AG04449 (cell line): ENCODE data around the gene MRPL49.

ENCODE experiments used
- CTCF ChIA-PET: fragments of 350-600 bp; formaldehyde crosslinking; extraction: SDS; loops from one replicate; lab custom pipeline; 2021; ENCODE audit warnings: antibody characterized with exemption; lab: Yijun Ruan, JAX
- POLR2A ChIA-PET: fragments of 400-600, 350-600 bp; formaldehyde crosslinking; extraction: SDS; loops from one replicate; lab custom pipeline; 2020; ENCODE audit warnings: antibody characterized with exemption, inconsistent platforms; lab: Yijun Ruan, JAX
- DNase-seq: peaks from one replicate; pipeline ENCODE4 v3.0.0-alpha.2; 2010; ENCODE audit warnings: low read depth, low spot score
- H3K4me3 ChIP-seq: 2 replicates; pipeline ENCODE4 v1.5.1; 2011; ENCODE audit warnings: low read depth, mild to moderate bottlenecking, control low read depth, low read length
- TF ChIP-seq, protein P1 (sequence below): IDR thresholded peaks from one replicate; pipeline ENCODE4 v1.5.1; 2011; ENCODE audit warnings: mild to moderate bottlenecking, moderate library complexity, low read length, control low read depth, inconsistent platforms; ENCODE audit not compliant: insufficient read depth; ENCODE audit errors: missing control alignments

Gene MRPL49

DNA sequence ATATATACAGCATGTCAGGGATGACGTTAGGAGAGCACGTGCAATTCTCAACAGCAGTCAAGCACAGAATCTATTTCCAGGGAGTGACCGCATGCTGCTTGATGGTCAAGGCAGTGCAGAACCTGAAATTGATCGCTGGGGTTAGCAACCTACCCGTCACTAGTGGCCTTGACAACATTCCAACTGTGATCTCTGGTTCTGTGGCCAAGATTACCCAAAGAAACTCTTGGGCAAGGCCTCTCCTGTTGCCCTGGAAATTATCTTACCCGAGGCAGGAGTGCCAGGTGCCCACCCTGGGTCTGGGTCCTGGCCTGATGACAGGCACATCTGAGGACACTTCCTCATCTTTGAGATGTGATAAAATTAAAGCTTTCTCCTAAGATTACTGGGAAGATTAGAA lies 8.3 kb upstream of the MRPL49 start:
- POLR2A ChIA-PET, result interaction anchor here (0.6 kb wide), 1 partner anchor 285 kb away, joined by 3 read pairs; no protein-coding TSS in a partner anchor
- no peak for DNase-seq
- no peak overlapping the region for H3K4me3 ChIP-seq
- TF ChIP-seq, protein P1, sequence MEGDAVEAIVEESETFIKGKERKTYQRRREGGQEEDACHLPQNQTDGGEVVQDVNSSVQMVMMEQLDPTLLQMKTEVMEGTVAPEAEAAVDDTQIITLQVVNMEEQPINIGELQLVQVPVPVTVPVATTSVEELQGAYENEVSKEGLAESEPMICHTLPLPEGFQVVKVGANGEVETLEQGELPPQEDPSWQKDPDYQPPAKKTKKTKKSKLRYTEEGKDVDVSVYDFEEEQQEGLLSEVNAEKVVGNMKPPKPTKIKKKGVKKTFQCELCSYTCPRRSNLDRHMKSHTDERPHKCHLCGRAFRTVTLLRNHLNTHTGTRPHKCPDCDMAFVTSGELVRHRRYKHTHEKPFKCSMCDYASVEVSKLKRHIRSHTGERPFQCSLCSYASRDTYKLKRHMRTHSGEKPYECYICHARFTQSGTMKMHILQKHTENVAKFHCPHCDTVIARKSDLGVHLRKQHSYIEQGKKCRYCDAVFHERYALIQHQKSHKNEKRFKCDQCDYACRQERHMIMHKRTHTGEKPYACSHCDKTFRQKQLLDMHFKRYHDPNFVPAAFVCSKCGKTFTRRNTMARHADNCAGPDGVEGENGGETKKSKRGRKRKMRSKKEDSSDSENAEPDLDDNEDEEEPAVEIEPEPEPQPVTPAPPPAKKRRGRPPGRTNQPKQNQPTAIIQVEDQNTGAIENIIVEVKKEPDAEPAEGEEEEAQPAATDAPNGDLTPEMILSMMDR, result no peak
- CTCF ChIA-PET, result interaction anchor here (1.1 to 7.0 kb wide), 12 partner anchors 6 to 310 kb away, joined by 3 to 169 read pairs (median 4); partner anchors contain the start of genes ARL2, FAU, MRPL49 and VPS51

DNA sequence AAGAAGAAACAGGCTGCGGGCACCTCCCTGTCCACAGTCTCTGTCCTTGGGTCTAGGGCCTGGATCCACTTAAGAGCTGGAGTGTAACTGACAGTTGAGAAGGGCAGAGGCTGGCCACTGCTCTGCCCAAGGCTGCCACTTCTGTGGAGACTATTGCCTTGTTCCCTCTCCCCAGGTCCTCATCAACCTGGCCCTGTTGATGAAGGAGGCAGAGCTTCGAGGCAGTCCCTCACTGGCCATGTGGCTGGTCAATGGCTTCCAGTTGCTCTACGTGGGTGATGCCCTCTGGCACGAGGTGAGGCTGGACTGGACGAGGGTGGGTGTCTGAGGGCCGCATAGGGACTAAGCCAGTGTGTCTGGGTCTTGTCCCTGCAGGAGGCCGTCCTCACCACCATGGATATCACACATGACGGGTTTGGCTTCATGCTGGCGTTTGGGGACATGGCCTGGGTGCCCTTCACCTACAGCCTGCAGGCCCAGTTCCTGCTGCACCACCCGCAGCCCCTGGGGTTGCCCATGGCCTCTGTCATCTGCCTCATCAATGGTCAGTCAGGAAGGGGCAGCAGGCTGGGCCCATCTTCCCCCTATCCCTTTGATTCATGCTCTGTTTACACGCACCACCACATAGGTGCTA lies 7.5 kb upstream of the MRPL49 start:
- CTCF ChIA-PET, result interaction anchor here (1.1 to 5.6 kb wide), 5 partner anchors 9 to 24 kb away, joined by 3 to 51 read pairs (median 3); no protein-coding TSS in a partner anchor
- H3K4me3 ChIP-seq, result no peak overlapping the region
- TF ChIP-seq, protein P1, result no peak
- POLR2A ChIA-PET, result no interaction called here
- no peak for DNase-seq

DNA sequence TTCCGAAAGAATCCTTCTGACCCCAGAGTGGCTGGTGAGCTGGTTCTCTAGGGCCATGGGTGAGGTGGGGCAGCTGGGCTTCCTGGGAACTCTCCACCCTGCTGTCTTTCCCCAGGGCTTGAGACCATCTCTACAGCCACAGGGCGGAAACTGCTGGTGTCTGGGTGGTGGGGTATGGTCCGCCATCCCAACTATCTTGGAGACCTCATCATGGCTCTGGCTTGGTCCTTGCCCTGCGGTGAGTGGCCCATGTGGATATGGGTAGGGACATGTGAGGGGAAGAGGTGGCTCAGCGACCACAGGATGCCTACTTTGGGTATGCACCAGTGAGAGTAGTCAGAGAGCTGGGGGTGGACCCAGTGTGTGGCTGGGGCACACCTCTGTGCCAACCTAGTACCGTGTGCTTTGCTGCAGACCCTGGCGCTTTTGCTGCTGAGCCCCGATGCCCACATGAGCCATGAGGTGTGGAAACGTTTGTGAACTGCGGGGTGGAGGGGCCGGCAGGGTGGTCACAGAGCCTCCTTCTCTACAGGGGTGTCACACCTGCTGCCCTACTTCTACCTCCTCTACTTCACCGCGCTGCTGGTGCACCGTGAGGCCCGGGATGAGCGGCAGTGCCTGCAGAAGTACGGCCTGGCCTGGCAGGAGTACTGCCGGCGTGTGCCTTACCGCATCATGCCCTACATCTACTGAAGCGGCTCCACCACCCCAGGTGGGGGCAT lies 6.6 kb upstream of the MRPL49 start:
- no peak for DNase-seq
- H3K4me3 ChIP-seq, result no peak overlapping the region
- POLR2A ChIA-PET, result interaction anchor here (0.6 to 1.2 kb wide), 2 partner anchors 20 to 21 kb away, joined by 3 read pairs; no protein-coding TSS in a partner anchor
- TF ChIP-seq, protein P1, result no peak
- CTCF ChIA-PET, result interaction anchor here (0.8 to 7.1 kb wide), 6 partner anchors 12 to 102 kb away, joined by 3 to 70 read pairs (median 6); partner anchors contain the start of genes ARL2 and VPS51

DNA sequence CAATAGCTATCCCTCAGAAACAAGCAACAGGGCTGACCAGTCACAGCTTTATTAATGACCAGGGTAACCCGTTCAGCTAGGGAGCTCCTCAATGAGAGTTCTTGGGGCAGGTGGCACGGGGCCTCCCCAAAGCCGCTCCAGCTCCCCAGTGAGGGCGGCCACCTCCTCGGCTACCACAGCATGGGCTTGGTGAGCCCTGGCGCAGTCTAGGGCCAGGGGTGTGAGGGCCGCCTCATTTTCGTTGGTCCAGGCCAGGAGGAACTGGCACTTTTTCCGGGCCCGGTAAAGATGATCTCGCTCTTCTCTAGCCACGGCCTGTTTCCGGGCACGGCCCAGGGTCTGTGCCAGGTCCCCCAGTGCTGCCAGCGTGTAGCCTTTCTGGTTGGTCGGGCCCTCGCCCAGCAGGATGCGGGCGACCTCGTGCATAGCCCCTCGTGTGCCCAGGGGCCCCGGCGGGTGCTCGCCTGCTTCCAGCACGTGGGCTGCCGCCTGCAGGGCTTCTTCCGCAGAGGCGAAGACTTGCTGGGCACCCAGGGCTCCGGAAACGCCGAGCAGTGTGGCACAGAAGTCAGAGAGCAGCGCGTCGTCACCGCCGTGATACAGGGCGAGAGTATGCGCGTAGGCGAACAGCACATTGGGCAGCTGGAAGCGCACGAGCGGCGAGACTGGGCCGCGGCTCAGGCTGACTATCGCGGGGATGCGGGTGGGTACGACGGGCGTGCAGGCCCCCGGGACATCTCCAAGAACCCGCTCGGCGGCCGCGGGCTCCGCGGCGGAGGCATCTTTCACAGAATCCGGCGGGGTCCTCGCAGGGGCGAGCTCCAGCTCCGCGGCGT lies 5.5 kb upstream of the MRPL49 start:
- DNase-seq, result no peak
- CTCF ChIA-PET, result interaction anchor here (0.8 to 7.1 kb wide), 17 partner anchors 6 to 329 kb away, joined by 3 to 72 read pairs (median 5); partner anchors contain the start of genes ARL2, CAPN1, CDC42BPG and TM7SF2
- peak overlapping the region; percentile 94 for H3K4me3 ChIP-seq
- TF ChIP-seq, protein P1, result no peak
- POLR2A ChIA-PET, result interaction anchor here (0.6 to 1.9 kb wide), 4 partner anchors 14 to 151 kb away, joined by 3 to 7 read pairs (median 3); partner anchors contain the start of gene SYVN1

DNA sequence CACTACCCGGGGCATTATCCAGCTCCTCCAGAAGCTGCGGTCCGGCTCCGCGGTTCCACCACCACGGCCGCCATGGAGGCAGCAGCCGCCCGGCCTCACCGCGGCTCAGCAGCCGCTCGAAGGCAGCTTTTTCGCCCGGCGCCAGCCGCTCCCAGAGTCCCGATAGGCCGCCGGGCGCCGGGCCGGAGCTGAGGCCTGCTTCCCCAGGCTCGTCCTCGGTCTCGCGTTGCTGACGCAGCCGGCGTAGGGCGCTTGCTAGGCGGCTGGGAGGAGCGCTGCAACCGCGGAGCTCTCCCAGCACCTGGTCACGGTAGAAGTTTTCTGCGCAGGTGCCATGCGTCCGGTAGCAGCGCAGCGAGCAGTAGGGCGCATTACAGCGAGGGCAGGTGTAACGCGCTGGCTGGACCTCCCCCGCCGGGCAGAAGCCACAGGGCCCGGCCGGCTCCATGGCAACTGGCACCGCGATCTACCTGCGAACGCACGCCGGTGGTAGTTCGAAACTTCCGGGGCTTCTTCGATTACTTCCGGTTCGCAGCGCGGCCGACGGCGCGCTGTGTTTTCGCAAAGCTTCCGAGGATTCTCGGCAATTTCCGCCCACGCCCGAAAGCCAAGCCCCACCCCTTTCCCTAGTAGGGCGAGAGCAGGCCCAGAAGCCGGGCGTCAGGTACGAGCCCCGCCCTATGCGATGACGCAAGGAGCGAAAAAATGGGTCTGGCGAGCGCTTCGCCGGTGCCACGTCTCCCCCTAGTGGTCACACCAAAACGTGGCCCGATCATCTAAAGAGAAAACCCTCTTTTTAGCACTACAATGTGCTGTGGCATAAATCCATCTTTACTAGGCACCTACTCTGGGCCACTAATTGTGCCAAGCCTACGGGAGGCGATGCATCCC lies 4.7 kb upstream of the MRPL49 start, which contains the start of gene ZNHIT2:
TSS of gene ZNHIT2 (minus strand) at position 496 of the 891 bp plus-strand sequence. CDS start at position 448, 48 bp downstream.
- POLR2A ChIA-PET, result interaction anchor here (0.6 to 1.9 kb wide), 4 partner anchors 15 to 151 kb away, joined by 3 to 7 read pairs (median 3); partner anchors contain the start of gene SYVN1
- peak within 1 kb of the TSS; percentile 94 for H3K4me3 ChIP-seq
- TF ChIP-seq, protein P1, result peak; percentile 87
- CTCF ChIA-PET, result interaction anchor here (0.6 to 7.1 kb wide), 31 partner anchors 7 to 331 kb away, joined by 3 to 72 read pairs (median 4); partner anchors contain the start of genes ARL2, BATF2, CAPN1 and CDC42BPG
- peak; percentile 84 for DNase-seq
